DOHH2 (cell line): ENCODE data around the gene TTC7B.

Source experiments
- H3F3A ChIP-seq: fragments of 200-600 bp; sonication (generic), shearing (Covaris generic); 2 replicates; pipeline ENCODE4 v1.6.0; 2016; ENCODE audit warnings: antibody characterized with exemption, mild to moderate bottlenecking; ENCODE audit not compliant: control insufficient read depth, insufficient read depth
- H3K27ac ChIP-seq: fragments of 200-600 bp; sonication (generic); 2 replicates; pipeline ENCODE4 v1.5.1; 2014; ENCODE audit warnings: low read depth, mild to moderate bottlenecking, low read length, moderate library complexity
- H3K27me3 ChIP-seq: fragments of 200-600 bp; sonication (generic); 2 replicates; pipeline ENCODE4 v1.6.1; 2014; ENCODE audit warnings: mild to moderate bottlenecking, low read length, mixed read lengths; ENCODE audit not compliant: control insufficient read depth
- H3K36me3 ChIP-seq: fragments of 200-600 bp; sonication (generic); 2 replicates; pipeline ENCODE4 v1.6.1; 2014; ENCODE audit warnings: mild to moderate bottlenecking, low read length, moderate library complexity, mixed read lengths; ENCODE audit not compliant: control insufficient read depth
- H3K4me1 ChIP-seq: fragments of 200-600 bp; sonication (generic); 2 replicates; pipeline ENCODE4 v1.6.1; 2014; ENCODE audit warnings: mild to moderate bottlenecking, low read length, mixed read lengths; ENCODE audit not compliant: control insufficient read depth
- H3K4me2 ChIP-seq: fragments of 200-600 bp; sonication (generic); 2 replicates; pipeline ENCODE4 v1.6.0; 2014; ENCODE audit warnings: mild to moderate bottlenecking, low read length, moderate library complexity
- H3K4me3 ChIP-seq: fragments of 200-600 bp; sonication (generic); 2 replicates; pipeline ENCODE4 v1.5.1; 2014; ENCODE audit warnings: mild to moderate bottlenecking, low read length, mixed read lengths
- H3K79me2 ChIP-seq: fragments of 200-600 bp; sonication (generic); 2 replicates; pipeline ENCODE4 v1.6.1; 2014; ENCODE audit warnings: mild to moderate bottlenecking, low read length, mixed read lengths; ENCODE audit not compliant: control insufficient read depth
- H3K9me2 ChIP-seq: fragments of 200-600 bp; sonication (generic); replicated peaks from 2 replicates; pipeline ENCODE4 v1.6.1; 2014; ENCODE audit warnings: mild to moderate bottlenecking, low read length, mixed read lengths; ENCODE audit not compliant: control insufficient read depth
- H3K9me3 ChIP-seq: fragments of 200-600 bp; sonication (generic); 2 replicates; pipeline ENCODE4 v1.6.1; 2014; ENCODE audit warnings: antibody characterized with exemption, low read length, mixed read lengths; ENCODE audit not compliant: control insufficient read depth, insufficient read depth
- H4K20me1 ChIP-seq: fragments of 200-600 bp; sonication (generic); 2 replicates; pipeline ENCODE4 v1.6.0; 2014; ENCODE audit warnings: low read depth, mild to moderate bottlenecking, antibody characterized with exemption, low read length, moderate library complexity; ENCODE audit not compliant: control insufficient read depth, insufficient read depth
- CTCF ChIP-seq: fragments of 200-600 bp; sonication (generic); IDR thresholded peaks from one replicate; pipeline ENCODE4 v1.5.1; 2014; ENCODE audit warnings: antibody characterized with exemption, mild to moderate bottlenecking, low read depth, low read length; ENCODE audit not compliant: poor library complexity, severe bottlenecking
- EZH2phosphoT487 ChIP-seq: fragments of 200-600 bp; sonication (generic); IDR thresholded peaks from 2 replicates; pipeline ENCODE4 v1.6.1; 2017; ENCODE audit warnings: borderline replicate concordance, mild to moderate bottlenecking, antibody characterized with exemption, low read length, moderate library complexity, mixed read lengths

TTC7B gene

GRCh38 chr14:90687680-90688079, 128.6 kb downstream of the TTC7B start:
- TF ChIP-seq CTCF (no peak), EZH2phosphoT487 (no peak)

GRCh38 chr14:90682615-90683014, 133.6 kb downstream of the TTC7B start:
- H3K4me3 ChIP-seq, result no peak overlapping the region
- H3K27ac ChIP-seq, result no peak overlapping the region
- H3K9me2 ChIP-seq, result no peaks in the 10 kb centered on the region
- H3K36me3 ChIP-seq, result no peaks in the 10 kb centered on the region
- H3K27me3 ChIP-seq, result peaks cover 3% of the 10 kb centered on the region; the same call in 1 of the 2 replicates
- no peaks in the 10 kb centered on the region for H3K4me1 ChIP-seq
- H3K4me2 ChIP-seq, result no peak overlapping the region
- TF ChIP-seq CTCF, result no peak
- no peak for TF ChIP-seq EZH2phosphoT487
- H3K79me2 ChIP-seq, result no peaks in the 10 kb centered on the region
- H3F3A ChIP-seq, result no peaks in the 10 kb centered on the region
- no peaks in the 10 kb centered on the region for H3K9me3 ChIP-seq
- H4K20me1 ChIP-seq, result no peaks in the 10 kb centered on the region

More at GRCh38 chr14:90687680-90688079, 128.6 kb downstream of the TTC7B start:
- Histone ChIP-seq H3K4me1 (no peaks in the 10 kb centered on the region), H3K9me2 (no peaks in the 10 kb centered on the region), H3K36me3 (no peaks in the 10 kb centered on the region), H4K20me1 (no peaks in the 10 kb centered on the region), H3K9me3 (no peaks in the 10 kb centered on the region), H3K4me3 (no peak overlapping the region), H3K79me2 (no peaks in the 10 kb centered on the region), H3F3A (no peaks in the 10 kb centered on the region), H3K4me2 (no peak overlapping the region), H3K27me3 (peaks cover 3% of the 10 kb centered on the region; the same call in 1 of the 2 replicates), H3K27ac (no peak overlapping the region)

- no peaks in the 10 kb centered on the region for H3K4me1 ChIP-seq
- no peaks in the 10 kb centered on the region for H3K36me3 ChIP-seq
- H3K27ac ChIP-seq, result no peak overlapping the region
- no peak overlapping the region for H3K4me2 ChIP-seq
- TF ChIP-seq EZH2phosphoT487 (no peak), CTCF (no peak)
- H3K9me2 ChIP-seq, result no peaks in the 10 kb centered on the region
- H3K27me3 ChIP-seq, result peaks cover 3% of the 10 kb centered on the region; the same call in 1 of the 2 replicates
- H3F3A ChIP-seq, result no peaks in the 10 kb centered on the region
- no peaks in the 10 kb centered on the region for H3K79me2 ChIP-seq
- no peaks in the 10 kb centered on the region for H4K20me1 ChIP-seq
- no peak overlapping the region for H3K4me3 ChIP-seq
- H3K9me3 ChIP-seq, result no peaks in the 10 kb centered on the region
These were observed 134.3 kb downstream of the TTC7B start for GRCh38 chr14:90681929-90682328.

- no peaks in the 10 kb centered on the region for H3F3A ChIP-seq
- no peak overlapping the region for H3K4me3 ChIP-seq
- no peaks in the 10 kb centered on the region for H3K36me3 ChIP-seq
- no peaks in the 10 kb centered on the region for H4K20me1 ChIP-seq
- no peaks in the 10 kb centered on the region for H3K9me2 ChIP-seq
- no peaks in the 10 kb centered on the region for H3K4me1 ChIP-seq
- H3K4me2 ChIP-seq, result no peak overlapping the region
- no peaks in the 10 kb centered on the region for H3K79me2 ChIP-seq
- no peaks in the 10 kb centered on the region for H3K9me3 ChIP-seq
- TF ChIP-seq CTCF, result no peak
- no peak for TF ChIP-seq EZH2phosphoT487
- no peak overlapping the region for H3K27ac ChIP-seq
- H3K27me3 ChIP-seq, result no peaks in the 10 kb centered on the region; the same call in 1 of the 2 replicates
These were observed 137.3 kb downstream of the TTC7B start for GRCh38 chr14:90678846-90679362.
